SK-N-SH treated with all-trans-retinoic acid at 6 μM for 48 hours (cell line): ENCODE measurements around the gene ACOT13.

ENCODE experiments used
- BACH2 ChIP-seq: fragments of 250-450 bp; sonication (Bioruptor Pico); IDR thresholded peaks from 2 replicates; pipeline ENCODE4 v1.9.0; 2021; ENCODE audit warnings: mild to moderate bottlenecking, borderline replicate concordance
- CREB5 ChIP-seq: fragments of 250-450 bp; sonication (Bioruptor Pico); IDR thresholded peaks from 2 replicates; pipeline ENCODE4 v1.5.1; 2020; ENCODE audit warnings: low read depth, mild to moderate bottlenecking, moderate library complexity
- CSRNP3 ChIP-seq: fragments of 250-450 bp; sonication (Bioruptor Pico); IDR thresholded peaks from 2 replicates; pipeline ENCODE4 v1.5.1; 2021; ENCODE audit warnings: mild to moderate bottlenecking, moderate library complexity
- OSR1 ChIP-seq: fragments of 250-450 bp; sonication (Bioruptor Pico); IDR thresholded peaks from 2 replicates; pipeline ENCODE4 v1.8.0; 2022; ENCODE audit warnings: moderate library complexity, mild to moderate bottlenecking, inconsistent platforms
- SNAI2 ChIP-seq: fragments of 250-450 bp; sonication (Bioruptor Pico); IDR thresholded peaks from 2 replicates; pipeline ENCODE4 v1.5.0; 2020; ENCODE audit warnings: mild to moderate bottlenecking, moderate library complexity
- ZFP3 ChIP-seq: fragments of 250-450 bp; sonication (Bioruptor Pico); IDR thresholded peaks from 2 replicates; pipeline ENCODE4 v1.5.0; 2020; ENCODE audit warnings: mild to moderate bottlenecking, moderate library complexity
- ZNF8 ChIP-seq: fragments of 450-650 bp; formaldehyde crosslinking; IDR thresholded peaks from 2 replicates; pipeline ENCODE4 v1.5.0; 2020; ENCODE audit warnings: mild to moderate bottlenecking, moderate library complexity

GRCh38 chr6:24719125-24719971, 52.5 kb downstream of the ACOT13 start, which contains the start of gene C6orf62:
- TF ChIP-seq CSRNP3 (no peak), OSR1 (CRISPR knock-in tag) (no peak), SNAI2 (CRISPR knock-in tag) (no peak), BACH2 (CRISPR knock-in tag) (no peak), ZFP3 (CRISPR knock-in tag) (no peak), CREB5 (CRISPR knock-in tag) (no peak), ZNF8 (CRISPR knock-in tag) (no peak)
